ENCODE measurements around the gene AGTPBP1. TPM values are rescaled to one million over a fixed set of nuclear protein-coding genes. Genes with fewer than 3 reads are reported as not detected.

Gene AGTPBP1
- total and polyA plus RNA-seq, 2 of the 8 experiments (the other 6 are each of a cell fraction or from before 2014, with no cell fraction given), result 13.4 to 65.2 TPM

DNA sequence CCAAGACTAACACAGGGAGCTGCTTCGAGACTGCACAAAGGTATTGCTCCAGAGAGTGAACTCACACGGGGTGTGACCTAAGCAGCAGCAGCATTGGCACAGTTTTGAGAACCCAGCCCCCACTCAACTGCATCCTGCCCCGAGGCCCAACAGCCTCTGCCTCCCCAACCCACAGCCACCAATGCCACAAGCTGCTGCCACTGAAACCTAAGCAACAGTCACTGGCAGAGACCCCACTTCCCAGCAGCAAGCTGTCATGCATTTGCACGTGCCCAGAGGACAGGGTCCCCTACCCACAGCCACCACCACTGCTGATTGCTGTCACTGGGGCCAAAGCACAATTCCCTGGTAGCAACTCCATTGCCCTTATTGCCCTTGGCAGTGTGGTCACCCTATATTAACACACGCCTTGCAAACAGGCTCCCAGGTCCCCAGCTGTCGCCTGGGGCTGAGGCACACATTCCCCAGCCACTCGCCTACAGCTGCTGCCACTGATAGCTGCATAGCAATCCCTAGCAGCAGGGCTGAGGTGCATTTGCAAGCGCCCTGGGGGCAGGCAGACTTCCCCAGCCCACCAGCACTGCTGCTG lies 141.0 kb downstream of the AGTPBP1 start:
- Histone ChIP-seq H3K4me3 (ENCODE audit: extremely low read depth in 1 of 4, insufficient read depth in 2 of 4, low read depth in 3 of 4, low read length in 4 of 4) (no peak overlapping the region), H2BK20ac (ENCODE audit: low read length) (0 out of 2 replicates have a peak overlapping the region, but pooled peaks have one; percentile 37), H4K5ac (ENCODE audit: insufficient read length, low read depth, low read length) (no peak overlapping the region), H3K4me2 (ENCODE audit: insufficient read depth in 1 of 2, low read depth in 2 of 2, low read length in 2 of 2) (no peak overlapping the region), H3K4ac (replicated peaks; ENCODE audit: insufficient read length, low read depth, low read length) (no peak overlapping the region), H4K91ac (replicated peaks; ENCODE audit: insufficient read length, low read length) (peak overlapping the region; percentile 38), H3K27me3 (replicated peaks in 1 of 4; ENCODE audit: control insufficient read depth in 3 of 4, extremely low read depth in 1 of 4, insufficient read depth in 3 of 4, low read length in 3 of 4) (no peaks in the 10 kb centered on the region), H3K79me1 (ENCODE audit: low read depth, low read length) (peaks cover 5% of the 10 kb centered on the region), H3K18ac (ENCODE audit: extremely low read depth, low read length) (peak overlapping the region; percentile 48; the same call in 1 of the 2 replicates), H3K4me1 (replicated peaks in 1 of 4; ENCODE audit: control insufficient read depth in 3 of 4, insufficient read depth in 4 of 4, low read length in 3 of 4) (peaks cover 0 to 11% (median 10%) of the 10 kb centered on the region in 4 experiments; a peak in 6 of 7 replicates), H4K20me1 (replicated peaks in 1 of 2; ENCODE audit: control insufficient read depth in 1 of 2, insufficient read depth in 2 of 2, low read length in 2 of 2) (peaks cover 0 to 9% of the 10 kb centered on the region in 2 experiments), H3K23me2 (ENCODE audit: low read depth, low read length) (no peaks in the 10 kb centered on the region), H3K56ac (replicated peaks; ENCODE audit: insufficient read length, low read depth, low read length) (no peak overlapping the region), H3K36me3 (ENCODE audit: control insufficient read depth in 2 of 4, insufficient read depth in 4 of 4, low read length in 3 of 4) (no peaks in the 10 kb centered on the region), H3K9ac (replicated peaks in 1 of 4; ENCODE audit: extremely low read depth in 1 of 4, low read depth in 3 of 4, low read length in 3 of 4) (no peak overlapping the region; a peak in 1 of 7 replicates), H3K23ac (ENCODE audit: insufficient read length) (no peak overlapping the region), H3K9me3 (ENCODE audit: insufficient read depth in 2 of 2, low read depth in 1 of 2, low read length in 1 of 2) (no peaks in the 10 kb centered on the region), H2BK120ac (replicated peaks; ENCODE audit: low read depth, low read length) (no peak overlapping the region), H2AK5ac (ENCODE audit: low read depth, low read length) (no peak overlapping the region), H2AFZ (ENCODE audit: low read length) (no peak overlapping the region), H3K27ac (ENCODE audit: low read depth, low read length) (no peak overlapping the region; the same call in 1 of the 2 replicates), H4K8ac (ENCODE audit: extremely low read depth, insufficient read depth, low read length) (no peak overlapping the region), H3K14ac (ENCODE audit: insufficient read length) (no peak overlapping the region), H2BK5ac (ENCODE audit: low read depth, low read length) (peak overlapping the region; percentile 66; the same call in 1 of the 2 replicates), H2BK15ac (ENCODE audit: low read length) (no peak overlapping the region), H2BK12ac (ENCODE audit: low read depth, low read length) (no peak overlapping the region), H3K79me2 (ENCODE audit: control insufficient read depth in 1 of 2, insufficient read depth in 2 of 2, low read length in 2 of 2) (0 out of 4 replicates have a peak, but pooled peaks cover 0 to 2% of the 10 kb centered on the region in 2 experiments)
- WGBS, 2 experiments (ENCODE audit: extremely low coverage in 1 of 2, insufficient coverage in 1 of 2, insufficient read length in 1 of 2, insufficient replicate concordance in 2 of 2, low coverage in 1 of 2, low lambda C conversion rate in 2 of 2, missing lambda C conversion rate in 1 of 2), result 71% methylated on average over 8 of the region's 8 CpGs; no CpG with 5 or more reads in 1 of the 2 experiments
- ChIA-PET POLR2A (ENCODE audit: partially characterized antibody) (no interaction called here), CTCF (ENCODE audit: partially characterized antibody) (interaction anchor here (2.5 kb wide), 1 partner anchor 10 kb away, joined by 18 read pairs; no protein-coding TSS in a partner anchor)
- no peak for TF ChIP-seq KDM4A (IDR thresholded peaks at IDR 0.05; ENCODE audit: low read depth, low read length, severe bottlenecking)
- peak; percentile 58; the same call in 1 of the 2 replicates for TF ChIP-seq TEAD4 (IDR thresholded peaks at IDR 0.05; ENCODE audit: low read depth, low read length)
- no peak for TF ChIP-seq EP300 (IDR thresholded peaks at IDR 0.05; ENCODE audit: borderline replicate concordance in 1 of 2, low read depth in 2 of 2, low read length in 2 of 2)
- FAIRE-seq (no peak), DNase-seq (ENCODE audit: low read depth in 1 of 2, low spot score in 2 of 2) (peak; percentile 46 to 61)

Measured in H1 (cell line).